ENCODE measurements around the gene BCAS4. TPM values are rescaled to one million over a fixed set of nuclear protein-coding genes. Genes with fewer than 3 reads are reported as not detected.

The BCAS4 gene, protein sequence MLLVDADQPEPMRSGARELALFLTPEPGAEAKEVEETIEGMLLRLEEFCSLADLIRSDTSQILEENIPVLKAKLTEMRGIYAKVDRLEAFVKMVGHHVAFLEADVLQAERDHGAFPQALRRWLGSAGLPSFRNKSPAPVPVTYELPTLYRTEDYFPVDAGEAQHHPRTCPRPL
- total RNA-seq: 10 to 100 TPM in 4 of 8 experiments, 1 to 10 TPM in 4; 2.4 to 20.3 (median 12.0) TPM

DNA sequence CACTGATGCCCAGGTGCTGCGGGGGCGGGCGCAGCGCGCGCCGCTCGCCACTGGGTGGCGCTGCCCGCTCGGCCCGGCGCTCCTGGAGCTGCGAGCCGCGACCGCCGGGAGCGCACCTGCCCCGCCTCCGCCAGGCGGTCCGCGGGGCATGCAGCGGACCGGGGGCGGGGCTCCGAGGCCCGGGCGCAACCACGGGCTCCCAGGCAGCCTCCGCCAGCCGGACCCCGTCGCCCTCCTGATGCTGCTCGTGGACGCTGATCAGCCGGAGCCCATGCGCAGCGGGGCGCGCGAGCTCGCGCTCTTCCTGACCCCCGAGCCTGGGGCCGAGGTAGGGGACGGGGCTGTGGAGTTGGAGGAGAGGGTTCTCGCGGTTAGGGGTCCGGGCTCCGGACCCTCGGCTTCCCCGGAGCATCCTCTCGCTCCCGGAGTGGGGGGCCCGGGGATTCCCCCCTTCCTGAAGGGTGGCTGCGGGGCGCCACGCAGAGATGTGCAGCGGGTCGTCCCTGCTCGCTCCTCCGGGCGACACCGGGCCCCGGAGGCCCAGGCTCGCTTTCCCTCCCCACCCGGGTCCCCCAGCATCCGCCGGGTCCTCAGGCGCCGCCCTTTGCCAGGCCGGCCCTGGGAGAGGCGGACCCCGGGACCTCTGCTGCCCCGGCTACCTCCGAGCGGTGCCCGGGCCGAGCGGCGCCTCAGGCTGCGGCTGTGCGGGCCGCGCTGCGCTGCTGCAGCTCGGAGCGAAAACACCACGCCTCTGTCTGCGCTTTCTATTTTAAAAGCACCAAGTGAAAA, at the start of gene BCAS4:
Gene BCAS4 (plus strand): TSS at position 216 of the 789 bp plus-strand sequence. CDS start 23 bp downstream, at position 239.
- Histone ChIP-seq H3K27ac (peak within 1 kb of the TSS; percentile 31 to 62), H3K4me1 (replicated peaks in 1 of 2) (peaks cover 19 to 32% of the 10 kb centered on the region in 2 donors), H3K4me3 (peak within 1 kb of the TSS; percentile 76 to 96 (median 81))
- in situ Hi-C loops (cut with MboI; ENCODE audit: low pct_unique_long_range_greater_than_20kb in 2 of 9, low sequenced_read_pairs in 9 of 9, unreplicated experiment in 9 of 9): loop anchor here in 1 of 9 experiments (25.0 kb wide), 1 partner anchor 608 kb away; the partner anchor contains the start of gene CEBPB
- peak; percentile 55 to 86 (median 83) for ATAC-seq (replicated peaks in 6 of 8)
- WGBS, 10 experiments: no CpG with 5 or more reads among the region's 92 CpGs

DNA sequence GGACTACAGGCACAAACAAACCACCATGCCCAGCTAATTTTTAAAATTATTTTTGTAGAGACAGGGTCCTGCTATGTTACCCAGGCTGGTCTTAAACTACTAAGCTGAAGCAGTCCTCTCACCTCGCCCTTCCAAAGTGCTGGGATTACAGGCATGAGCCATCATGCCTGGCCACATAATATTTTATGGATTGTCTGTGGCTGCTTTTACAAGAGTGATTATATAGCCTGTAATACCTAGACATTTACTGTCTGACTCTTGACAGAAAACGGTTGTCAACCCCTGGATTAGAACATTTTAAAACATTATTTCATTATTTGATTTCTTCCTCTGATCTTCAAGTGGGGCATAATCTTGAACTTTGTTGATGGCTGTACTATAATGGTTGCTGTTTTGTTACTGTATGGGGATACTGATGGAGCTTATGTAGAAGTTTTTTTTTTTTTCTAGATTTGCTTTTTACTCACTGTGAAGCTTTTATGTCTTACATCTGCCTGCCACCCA, 49.2 kb upstream of the BCAS4 start:
- Histone ChIP-seq H3K4me1 (replicated peaks in 1 of 2) (peaks cover 7 to 10% of the 10 kb centered on the region in 2 donors), H3K27ac (no peak overlapping the region), H3K4me3 (no peak overlapping the region)
- in situ Hi-C loops (cut with MboI; ENCODE audit: low pct_unique_long_range_greater_than_20kb in 2 of 9, low sequenced_read_pairs in 9 of 9, unreplicated experiment in 9 of 9): no loop called here
- no peak for ATAC-seq (replicated peaks in 6 of 8)
- WGBS, 10 experiments: 47 to 91% (median 79%) methylated on average over 1 to 2 of the region's 2 CpGs; no CpG with 5 or more reads in 1 of the 10 experiments

DNA sequence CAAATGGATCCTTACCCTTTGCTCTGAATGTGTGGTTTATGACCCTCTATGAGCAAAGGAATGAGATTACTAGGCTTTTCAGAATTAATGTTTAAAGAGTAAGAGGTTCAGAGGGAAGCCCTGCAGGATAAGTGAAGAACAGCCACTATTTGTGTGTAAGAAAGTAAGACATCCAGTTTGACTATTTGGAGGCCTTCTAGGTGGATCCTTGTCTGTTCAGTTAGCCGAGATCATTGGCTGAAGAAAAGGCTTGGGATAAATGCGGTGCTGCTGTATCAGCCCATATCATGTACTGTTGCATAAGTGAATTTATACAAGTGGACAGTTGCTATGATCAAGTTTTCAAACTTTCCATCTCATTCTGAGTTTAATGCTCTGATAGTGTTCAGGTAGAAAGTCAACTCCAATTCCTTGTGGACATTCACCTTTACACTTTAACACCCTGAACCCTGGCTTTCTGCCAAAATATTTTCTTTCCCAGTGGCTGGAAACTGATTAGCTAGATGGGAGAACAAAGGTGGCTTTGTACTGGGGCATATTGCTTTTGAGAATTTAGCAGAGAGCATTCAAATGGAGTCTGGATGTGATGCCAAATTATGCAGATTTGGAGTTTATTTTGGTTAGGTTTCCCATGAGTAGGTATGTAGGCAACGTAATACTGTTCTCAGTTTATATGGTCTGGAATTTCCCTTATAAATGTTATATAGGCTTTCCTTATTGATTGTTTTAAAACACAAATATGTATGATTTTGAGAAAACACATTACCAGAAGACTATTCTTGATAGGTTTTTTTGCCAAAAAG, 48.5 kb upstream of the BCAS4 start:
- no peak for ATAC-seq (replicated peaks in 6 of 8)
- in situ Hi-C loops (cut with MboI; ENCODE audit: low pct_unique_long_range_greater_than_20kb in 2 of 9, low sequenced_read_pairs in 9 of 9, unreplicated experiment in 9 of 9): no loop called here
- H3K4me1 ChIP-seq (replicated peaks in 1 of 2): peaks cover 7 to 10% of the 10 kb centered on the region in 2 donors

DNA sequence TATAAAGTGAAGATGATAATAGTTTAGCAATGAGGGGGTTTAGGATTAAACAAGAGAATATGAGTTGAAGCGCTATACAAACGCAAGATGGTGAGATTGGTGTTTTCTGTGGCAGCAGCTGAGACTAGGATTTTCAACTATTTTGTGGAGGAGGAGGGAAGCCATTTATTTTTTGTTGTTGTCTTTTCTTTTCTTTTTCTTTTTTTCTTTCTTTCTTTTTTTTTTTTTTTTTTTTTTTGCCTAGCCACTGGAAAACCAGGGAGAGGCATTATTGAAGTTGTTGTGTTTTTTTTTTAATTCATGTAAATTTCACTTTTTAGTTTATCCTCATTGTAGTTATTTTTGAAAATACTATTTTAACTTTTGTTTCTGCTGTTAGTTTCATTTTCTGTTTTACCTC, 47.6 kb upstream of the BCAS4 start:
- ATAC-seq (replicated peaks in 6 of 8): no peak
- Histone ChIP-seq H3K27ac (no peak overlapping the region), H3K4me1 (replicated peaks in 1 of 2) (peaks cover 7 to 10% of the 10 kb centered on the region in 2 donors), H3K4me3 (no peak overlapping the region)
- 93 to 100% (median 100%) methylated on average over 1 to 2 of the region's 2 CpGs for WGBS, 10 experiments
- in situ Hi-C loops (cut with MboI; ENCODE audit: low pct_unique_long_range_greater_than_20kb in 2 of 9, low sequenced_read_pairs in 9 of 9, unreplicated experiment in 9 of 9): no loop called here

More for the DNA sequence above, 48.5 kb upstream of the BCAS4 start:
- WGBS, 10 experiments: 40 to 90% (median 77%) methylated on average over 1 to 3 of the region's 3 CpGs; no CpG with 5 or more reads in 2 of the 10 experiments
- no peak overlapping the region for H3K4me3 ChIP-seq
- no peak overlapping the region for H3K27ac ChIP-seq

DNA sequence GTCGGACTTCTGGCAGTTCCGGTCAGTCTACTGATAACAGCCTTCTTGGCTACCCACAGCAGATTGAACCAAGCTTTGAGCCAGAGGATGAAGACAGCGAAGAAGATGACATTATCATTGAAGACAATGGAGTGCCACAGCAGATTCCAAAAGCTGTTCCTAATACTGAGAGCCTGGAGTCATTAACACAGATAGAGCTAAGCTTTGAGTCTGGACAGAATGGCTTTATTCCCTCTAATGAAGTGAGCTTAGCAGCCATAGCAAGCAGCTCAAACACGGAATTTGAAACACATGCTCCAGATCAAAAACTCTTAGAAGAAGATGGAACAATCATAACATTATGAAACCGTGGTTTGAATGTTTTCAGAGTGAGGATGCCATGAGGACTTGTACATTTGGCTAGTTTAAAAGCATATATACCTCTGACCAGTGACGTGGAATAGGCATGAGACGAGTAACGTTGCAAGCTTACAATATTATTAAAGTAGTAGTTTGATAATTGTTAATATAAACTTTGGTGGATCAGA, 44.7 kb upstream of the BCAS4 start:
- WGBS, 10 experiments: 32 to 100% (median 85%) methylated on average over 2 to 8 of the region's 8 CpGs; no CpG with 5 or more reads in 1 of the 10 experiments

DNA sequence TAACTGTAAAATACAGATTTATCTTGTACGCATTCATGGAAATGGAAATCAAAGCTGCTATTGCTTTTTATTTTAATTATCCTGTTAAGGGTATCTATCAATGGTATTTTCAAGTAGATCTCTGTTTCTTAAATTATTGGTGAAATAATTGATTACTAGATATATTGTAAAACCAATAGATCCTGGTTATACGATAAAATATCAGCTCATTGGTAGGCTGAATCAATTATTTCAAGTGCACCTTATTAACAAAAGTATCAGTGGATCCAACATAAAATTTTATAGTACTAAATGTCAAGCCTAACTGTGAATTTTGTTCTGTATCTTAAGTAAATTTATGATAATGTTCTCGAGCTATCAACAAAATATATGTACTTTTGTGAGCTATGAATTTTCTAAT, 41.7 kb upstream of the BCAS4 start:
- in situ Hi-C loops (cut with MboI; ENCODE audit: low pct_unique_long_range_greater_than_20kb in 2 of 9, low sequenced_read_pairs in 9 of 9, unreplicated experiment in 9 of 9): no loop called here
- no peaks in the 10 kb centered on the region for H3K4me1 ChIP-seq (replicated peaks in 1 of 2)
- H3K27ac ChIP-seq: no peak overlapping the region
- ATAC-seq (replicated peaks in 6 of 8): no peak
- 78 to 100% (median 89%) methylated on average over 1 to 3 of the region's 3 CpGs for WGBS, 10 experiments
- H3K4me3 ChIP-seq: no peak overlapping the region

More for the DNA sequence above, 44.7 kb upstream of the BCAS4 start:
- no peak overlapping the region for H3K4me3 ChIP-seq
- no peak for ATAC-seq (replicated peaks in 6 of 8)
- in situ Hi-C loops (cut with MboI; ENCODE audit: low pct_unique_long_range_greater_than_20kb in 2 of 9, low sequenced_read_pairs in 9 of 9, unreplicated experiment in 9 of 9): no loop called here
- H3K4me1 ChIP-seq (replicated peaks in 1 of 2): peaks cover 3 to 8% of the 10 kb centered on the region in 2 donors
- H3K27ac ChIP-seq: no peak overlapping the region

DNA sequence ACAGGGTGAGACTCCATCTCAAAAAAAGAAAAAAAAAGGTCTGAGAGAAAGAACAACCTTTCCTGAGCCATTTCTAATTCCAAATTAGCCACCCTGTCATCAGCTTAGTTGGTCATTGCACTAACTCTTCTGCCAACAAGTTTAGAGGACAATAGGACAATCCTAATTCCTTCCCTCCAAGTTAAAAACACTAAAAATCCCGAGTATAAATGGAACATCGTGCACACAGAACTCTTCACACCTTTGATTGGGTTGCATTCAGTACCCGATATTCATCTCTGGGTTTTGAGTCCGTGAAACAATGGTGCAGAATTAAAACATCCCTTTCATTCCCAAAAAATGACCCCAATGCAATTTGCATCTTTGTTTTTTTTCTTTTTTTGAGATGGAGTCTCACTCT, 40.4 kb upstream of the BCAS4 start:
- Histone ChIP-seq H3K27ac (no peak overlapping the region), H3K4me3 (no peak overlapping the region), H3K4me1 (replicated peaks in 1 of 2) (no peaks in the 10 kb centered on the region)
- 67 to 100% (median 100%) methylated on average over 1 to 4 of the region's 4 CpGs; no CpG with 5 or more reads in 1 of the 10 experiments for WGBS, 10 experiments
- ATAC-seq (replicated peaks in 6 of 8): no peak
- in situ Hi-C loops (cut with MboI; ENCODE audit: low pct_unique_long_range_greater_than_20kb in 2 of 9, low sequenced_read_pairs in 9 of 9, unreplicated experiment in 9 of 9): no loop called here

DNA sequence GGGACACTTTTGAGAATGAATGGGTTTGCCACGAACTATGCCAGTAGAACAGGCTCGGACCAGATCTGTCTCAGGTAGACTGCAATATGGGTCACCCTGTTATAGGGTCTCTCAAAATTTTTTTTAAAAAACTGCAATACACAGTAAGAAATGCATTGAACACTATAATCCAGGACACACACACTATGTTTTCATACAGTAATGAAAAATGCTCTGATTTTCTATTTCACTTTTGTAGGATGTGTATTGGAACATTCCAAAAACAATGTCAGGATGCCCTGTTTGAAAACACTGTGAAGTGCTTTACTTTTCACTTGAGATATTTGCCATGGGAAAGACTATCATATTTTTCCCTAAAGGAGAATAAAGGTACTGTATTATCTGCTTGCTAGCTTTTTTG, 38.4 kb upstream of the BCAS4 start:
- in situ Hi-C loops (cut with MboI; ENCODE audit: low pct_unique_long_range_greater_than_20kb in 2 of 9, low sequenced_read_pairs in 9 of 9, unreplicated experiment in 9 of 9): no loop called here
- H3K4me3 ChIP-seq: no peak overlapping the region
- no peak for ATAC-seq (replicated peaks in 6 of 8)
- peaks cover 0 to 5% of the 10 kb centered on the region in 2 donors for H3K4me1 ChIP-seq (replicated peaks in 1 of 2)
- no peak overlapping the region for H3K27ac ChIP-seq
- 38 to 100% (median 71%) methylated on average over 1 to 2 of the region's 2 CpGs; no CpG with 5 or more reads in 3 of the 10 experiments for WGBS, 10 experiments

DNA sequence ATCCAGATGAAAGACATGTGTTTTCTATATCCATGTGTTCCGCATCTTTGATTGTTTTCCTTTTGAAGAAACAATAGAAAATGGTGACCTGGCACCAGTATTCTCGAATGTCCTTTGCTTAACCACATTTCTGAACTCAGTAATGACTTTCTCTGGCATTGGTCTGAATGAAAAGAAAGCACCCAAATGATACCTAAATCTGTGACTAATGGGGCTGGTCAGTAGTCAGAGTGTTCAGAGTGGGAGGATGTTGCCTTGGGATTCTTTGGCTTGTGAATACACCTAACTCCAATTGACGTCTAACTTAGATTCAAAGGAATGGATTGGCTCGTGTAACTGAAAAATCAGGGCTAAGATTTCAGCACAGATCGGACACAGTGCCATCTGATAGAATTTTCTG, 36.4 kb upstream of the BCAS4 start:
- no peak for ATAC-seq (replicated peaks in 6 of 8)
- Histone ChIP-seq H3K27ac (no peak overlapping the region), H3K4me1 (replicated peaks in 1 of 2) (peaks cover 3 to 12% of the 10 kb centered on the region in 2 donors), H3K4me3 (no peak overlapping the region)
- in situ Hi-C loops (cut with MboI; ENCODE audit: low pct_unique_long_range_greater_than_20kb in 2 of 9, low sequenced_read_pairs in 9 of 9, unreplicated experiment in 9 of 9): no loop called here
- 30 to 93% (median 77%) methylated on average over 2 to 5 of the region's 5 CpGs for WGBS, 10 experiments

DNA sequence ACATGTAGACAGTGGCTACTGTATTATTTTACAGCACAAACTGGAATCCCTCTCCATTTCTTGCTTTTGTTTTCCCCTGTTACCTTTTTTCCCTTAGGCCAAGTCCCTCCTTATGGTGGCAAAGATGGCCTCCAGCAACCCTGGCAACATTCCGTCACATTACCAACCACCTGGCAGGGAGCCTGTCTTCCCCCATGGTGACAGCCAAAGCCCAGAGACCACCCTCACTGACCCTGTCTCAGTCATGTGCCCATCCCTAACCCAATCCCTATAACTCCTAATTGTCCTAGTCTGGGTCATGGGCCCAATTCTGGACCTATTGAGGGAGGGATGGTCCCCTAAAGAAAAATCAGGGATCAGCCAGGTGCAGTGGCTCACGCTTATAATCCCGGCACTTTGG, 35.9 kb upstream of the BCAS4 start:
- Histone ChIP-seq H3K27ac (no peak overlapping the region), H3K4me3 (no peak overlapping the region), H3K4me1 (replicated peaks in 1 of 2) (peaks cover 3 to 12% of the 10 kb centered on the region in 2 donors)
- in situ Hi-C loops (cut with MboI; ENCODE audit: low pct_unique_long_range_greater_than_20kb in 2 of 9, low sequenced_read_pairs in 9 of 9, unreplicated experiment in 9 of 9): no loop called here
- ATAC-seq (replicated peaks in 6 of 8): no peak
- 83 to 100% (median 97%) methylated on average over 1 to 3 of the region's 3 CpGs; no CpG with 5 or more reads in 4 of the 10 experiments for WGBS, 10 experiments

DNA sequence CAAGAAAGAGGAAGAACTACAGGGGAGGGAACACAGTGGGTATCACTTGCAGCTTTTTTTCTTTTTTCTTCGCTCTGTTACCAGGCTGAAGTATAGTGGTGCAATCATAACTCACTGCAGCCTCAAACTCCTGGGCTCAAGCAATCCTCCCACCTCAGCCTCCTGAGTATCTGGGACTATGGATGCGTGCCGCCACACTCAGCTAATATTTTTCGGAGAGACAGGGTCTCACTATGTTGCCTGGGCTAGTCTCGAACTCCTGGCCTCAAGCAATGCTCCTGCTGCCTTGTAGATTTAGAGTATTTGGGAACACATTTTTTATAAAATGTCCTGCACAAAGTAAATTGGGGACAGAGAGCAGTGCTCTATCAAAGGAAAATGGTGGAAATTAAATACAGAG, 35.2 kb upstream of the BCAS4 start:
- Histone ChIP-seq H3K4me1 (replicated peaks in 1 of 2) (peaks cover 3 to 12% of the 10 kb centered on the region in 2 donors), H3K27ac (no peak overlapping the region), H3K4me3 (no peak overlapping the region)
- 73 to 100% (median 98%) methylated on average over 1 to 5 of the region's 5 CpGs; no CpG with 5 or more reads in 1 of the 10 experiments for WGBS, 10 experiments
- no peak for ATAC-seq (replicated peaks in 6 of 8)
- in situ Hi-C loops (cut with MboI; ENCODE audit: low pct_unique_long_range_greater_than_20kb in 2 of 9, low sequenced_read_pairs in 9 of 9, unreplicated experiment in 9 of 9): no loop called here

DNA sequence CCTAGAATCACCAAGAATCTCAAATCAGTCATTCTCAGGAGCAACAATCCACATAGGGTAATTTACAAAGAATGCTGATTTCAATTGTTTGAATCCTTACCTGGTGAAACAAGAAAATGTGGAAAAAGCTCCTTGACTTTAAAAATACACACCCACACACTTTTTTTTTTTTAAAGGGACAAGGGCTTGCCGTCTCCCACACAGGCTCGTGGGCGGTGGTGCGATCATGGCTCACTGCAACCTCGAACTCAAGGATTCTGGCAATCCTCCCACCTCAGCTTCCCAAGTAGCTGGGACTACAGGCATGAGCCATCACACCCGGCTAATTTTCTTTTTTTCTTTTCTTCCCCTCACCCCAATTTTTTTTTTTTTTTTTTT, 32.8 kb upstream of the BCAS4 start:
- Histone ChIP-seq H3K4me1 (replicated peaks in 1 of 2) (peaks cover 4 to 14% of the 10 kb centered on the region in 2 donors), H3K4me3 (no peak overlapping the region), H3K27ac (no peak overlapping the region)
- ATAC-seq (replicated peaks in 6 of 8): no peak
- 43 to 90% (median 78%) methylated on average over 1 to 6 of the region's 6 CpGs; no CpG with 5 or more reads in 1 of the 10 experiments for WGBS, 10 experiments
- in situ Hi-C loops (cut with MboI; ENCODE audit: low pct_unique_long_range_greater_than_20kb in 2 of 9, low sequenced_read_pairs in 9 of 9, unreplicated experiment in 9 of 9): no loop called here
